GM18502 (cell line): ENCODE results near the gene CUBN.

Experiments
- ATAC-seq: cut with Tn5 transposase; IDR thresholded peaks from one replicate; pipeline ENCODE4 v1.9.1; 2021; ENCODE audit warnings: mild to moderate bottlenecking; ENCODE audit not compliant: unreplicated experiment, poor library complexity

Gene CUBN

GRCh38 chr10:16941067-16941466 lies 188.5 kb downstream of the CUBN start:
- ATAC-seq: no peak

DNA sequence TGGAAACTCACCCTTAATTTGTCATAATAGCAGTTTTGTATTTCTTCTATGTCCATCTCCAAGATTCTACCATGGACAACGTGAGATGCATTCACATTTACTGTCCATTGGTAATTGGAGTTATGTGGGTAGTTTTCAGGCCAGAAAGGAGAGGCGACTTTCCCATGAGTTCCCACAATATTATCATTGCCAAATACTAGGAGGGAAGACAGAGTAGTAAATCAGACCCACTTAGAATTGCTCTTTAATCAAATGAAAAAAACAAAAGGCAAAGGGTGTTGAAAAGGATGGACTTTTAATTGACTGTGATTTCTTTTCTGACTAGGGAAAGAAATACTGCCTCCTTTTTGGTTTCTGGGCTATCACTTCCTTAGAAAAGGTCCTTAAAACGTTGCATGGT lies 190.7 kb downstream of the CUBN start:
- ATAC-seq: no peak

DNA sequence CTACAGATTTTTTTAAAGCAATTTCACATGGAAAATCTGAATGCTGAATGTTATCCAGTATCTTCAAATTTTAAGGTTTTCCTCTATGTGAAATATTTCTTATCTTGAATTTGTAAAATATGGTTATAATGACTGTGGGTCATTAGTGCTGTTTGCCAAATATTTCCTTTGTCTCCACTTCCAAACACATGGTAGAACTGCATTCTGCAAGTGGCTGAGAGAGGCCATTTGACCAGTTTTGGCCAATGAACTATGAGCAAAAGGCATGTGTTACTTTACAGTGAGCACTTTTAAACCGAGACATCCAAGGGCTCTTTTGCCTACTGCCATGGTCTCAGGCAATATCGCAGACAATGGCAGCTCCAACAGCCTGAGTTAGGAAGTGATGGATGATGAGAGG lies 195.2 kb downstream of the CUBN start:
- no peak for ATAC-seq

GRCh38 chr10:16933783-16934182 lies 195.8 kb downstream of the CUBN start:
- ATAC-seq: no peak

GRCh38 chr10:16931930-16932329 lies 197.7 kb downstream of the CUBN start:
- ATAC-seq: no peak

- ATAC-seq: no peak
Observed at GRCh38 chr10:16930540-16930939, 199.1 kb downstream of the CUBN start.

- ATAC-seq: no peak
Observed at GRCh38 chr10:16929069-16929468, 200.5 kb downstream of the CUBN start.

- ATAC-seq: no peak
Observed at GRCh38 chr10:16927546-16927945, 202.1 kb downstream of the CUBN start.

GRCh38 chr10:16923726-16924125 lies 205.9 kb downstream of the CUBN start:
- ATAC-seq: no peak

DNA sequence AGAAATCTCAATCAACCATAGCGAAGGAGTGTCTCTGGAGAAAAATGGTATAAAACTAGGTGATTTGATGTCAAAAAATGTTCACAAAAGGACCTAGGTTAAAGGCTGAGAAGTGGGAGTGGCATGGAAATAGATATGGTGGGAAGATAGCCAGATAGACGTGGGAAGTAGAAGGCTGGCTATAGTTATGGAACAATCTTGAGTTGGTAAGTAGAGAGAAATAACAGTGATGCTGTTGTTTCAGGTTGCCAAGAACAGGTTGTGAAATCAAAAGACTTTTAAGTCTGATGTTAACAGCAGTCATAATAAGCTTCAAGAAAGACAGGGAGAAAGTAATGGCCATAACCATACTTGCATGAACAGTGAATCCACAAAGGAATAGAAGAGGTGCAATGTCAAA lies 206.3 kb downstream of the CUBN start:
- no peak for ATAC-seq

DNA sequence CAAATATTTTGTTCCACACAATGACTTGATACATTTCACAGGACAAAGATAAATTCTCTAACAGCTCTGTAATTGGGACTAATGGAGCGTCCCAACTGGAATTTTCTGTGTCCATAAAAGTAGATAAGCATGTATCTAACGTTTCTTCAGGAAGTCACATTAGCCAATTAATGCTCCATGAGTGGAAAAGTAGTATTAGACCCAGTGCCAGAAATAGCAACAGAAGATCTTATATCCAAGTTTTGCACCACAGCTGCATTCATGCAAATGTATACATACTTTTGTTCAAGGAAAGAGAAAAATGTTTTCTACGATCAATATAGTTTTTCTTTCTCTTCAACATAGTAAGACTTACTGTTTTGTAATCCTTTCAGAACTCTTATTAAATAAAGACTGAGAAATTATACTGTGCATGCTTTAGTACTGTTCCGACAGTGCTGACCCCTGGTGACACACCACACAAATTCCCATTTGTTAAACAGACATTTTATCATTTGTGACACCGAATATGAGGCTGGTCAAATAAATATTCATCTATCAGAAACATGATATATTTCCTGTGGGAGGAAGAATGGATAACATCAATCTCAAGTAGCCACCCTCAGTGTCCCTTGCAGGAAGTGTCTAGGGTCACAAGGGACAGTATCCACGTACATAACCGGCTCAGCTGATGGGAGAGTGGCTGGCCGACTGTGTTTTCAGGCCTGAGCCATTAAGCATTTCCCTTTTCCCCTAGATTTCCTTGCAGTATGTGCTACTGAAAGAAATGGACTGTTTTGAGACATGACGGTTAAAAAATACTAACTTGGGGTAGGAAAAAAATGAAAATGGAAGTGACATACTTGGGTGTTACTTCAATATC lies 210.3 kb downstream of the CUBN start:
- ATAC-seq: no peak

GRCh38 chr10:16916496-16916895 lies 213.1 kb downstream of the CUBN start:
- no peak for ATAC-seq

GRCh38 chr10:16915300-16915699 lies 214.3 kb downstream of the CUBN start:
- ATAC-seq: no peak

- ATAC-seq: no peak
Observed at GRCh38 chr10:16913266-16913665, 216.3 kb downstream of the CUBN start.

- no peak for ATAC-seq
Observed at GRCh38 chr10:16910793-16911164, 218.8 kb downstream of the CUBN start.

GRCh38 chr10:16909961-16910792 lies 219.4 kb downstream of the CUBN start:
- no peak for ATAC-seq

DNA sequence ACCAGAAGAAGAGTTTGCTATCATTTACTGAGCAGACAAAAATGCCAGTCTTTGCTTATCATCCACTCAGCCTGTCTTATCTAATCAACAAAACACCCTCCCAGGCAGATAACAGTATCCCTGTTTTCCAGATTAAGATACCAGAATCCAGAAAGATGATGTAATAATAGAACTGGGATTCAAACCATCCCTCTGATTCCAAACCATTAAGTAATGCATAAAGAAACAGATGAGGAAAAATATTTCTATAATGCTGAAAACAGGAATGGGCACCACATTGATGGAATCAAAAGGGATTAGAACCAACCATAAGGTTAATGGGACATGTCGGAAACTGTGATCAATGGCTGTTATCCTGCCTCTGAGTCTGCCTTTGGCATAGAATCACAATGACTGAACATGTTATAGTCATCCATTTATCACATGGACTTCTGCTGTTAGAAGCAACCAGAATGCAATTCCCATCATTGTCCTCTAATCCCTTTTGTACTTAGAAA lies 220.3 kb downstream of the CUBN start:
- no peak for ATAC-seq

GRCh38 chr10:16907687-16908086 lies 221.9 kb downstream of the CUBN start:
- no peak for ATAC-seq

DNA sequence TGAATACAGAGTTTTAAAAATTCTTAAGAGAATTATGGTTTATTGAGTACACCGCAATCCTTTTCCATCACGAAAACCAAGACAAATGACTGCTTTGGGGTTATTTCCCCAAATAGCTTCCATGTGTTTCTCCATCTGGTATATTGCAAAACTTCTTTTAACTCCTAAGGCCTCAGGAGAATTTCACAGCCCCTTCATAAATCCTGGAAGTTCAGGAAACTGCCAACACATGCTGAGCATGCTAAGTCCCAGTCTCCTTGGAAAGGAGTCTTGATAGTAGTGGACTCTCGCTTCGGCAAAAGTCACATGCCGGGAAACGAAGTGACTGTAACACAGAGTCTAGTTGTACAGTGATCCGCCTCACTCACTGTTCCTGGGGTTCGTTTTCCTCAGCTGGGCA lies 224.3 kb downstream of the CUBN start:
- no peak for ATAC-seq

DNA sequence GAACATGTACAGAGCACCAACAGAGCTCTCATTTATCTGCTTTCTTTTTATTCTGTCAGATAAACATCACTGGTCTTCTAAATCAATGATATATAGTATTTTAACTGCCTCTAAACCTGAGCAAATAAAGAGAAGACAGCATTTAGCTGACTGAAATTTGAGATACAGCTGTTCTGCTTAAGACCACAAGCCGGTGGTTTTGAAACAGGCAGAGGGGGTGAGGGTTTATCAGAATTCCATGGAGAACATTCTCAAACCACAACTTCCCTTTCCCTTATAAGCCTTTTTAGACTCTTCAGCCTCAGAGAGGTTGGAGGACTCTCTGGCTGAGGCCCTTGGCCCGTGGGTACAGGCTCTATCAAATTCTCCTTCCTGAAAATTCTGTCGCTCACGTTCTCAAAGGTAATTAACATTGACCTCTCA lies 225.0 kb downstream of the CUBN start:
- ATAC-seq: no peak

- ATAC-seq: no peak
Observed at GRCh38 chr10:16904049-16904448, 225.6 kb downstream of the CUBN start.
